CD4-positive, alpha-beta T cell (primary cell): ENCODE data around the gene ZC3H8. TPM values are rescaled to one million over a fixed set of nuclear protein-coding genes. Genes with fewer than 3 reads are reported as not detected.
"Not testable (repeated sequence)": the region's sequence is repeated elsewhere in the genome, so short reads cannot be mapped to it uniquely, and the experiment has no call there.

Experiments
- ATAC-seq: fragments of 200-7000 bp; cut with Tn5 transposase; one replicate; pipeline ENCODE4 v1.10.0; 2022; ENCODE audit warnings: mild to moderate bottlenecking; ENCODE audit not compliant: poor library complexity
- CTCF ChIA-PET: fragments of 350-600 bp; sonication (Branson Sonifier 250); formaldehyde crosslinking; loops from one replicate; lab custom pipeline; 2021; ENCODE audit warnings: antibody characterized with exemption, inconsistent platforms; lab: Charles Lee
- POLR2A ChIA-PET: fragments of 350-600 bp; sonication (Branson Sonifier 250); formaldehyde crosslinking; loops from one replicate; lab custom pipeline; 2021; ENCODE audit warnings: antibody characterized with exemption, inconsistent platforms; lab: Charles Lee
- DNase-seq, 14 experiments: peaks; one replicate each; pipeline ENCODE4 v3.0.0-alpha.2; 2013 to 2020; ENCODE audit warnings: mixed read lengths in 2 of 14
- H3K27ac ChIP-seq, 2 donors: one replicate each; pipeline versions ENCODE4 v1.5.1 to v1.7.0; 2013; ENCODE audit warnings: low read length in 2 of 2, low read depth in 1 of 2, mild to moderate bottlenecking in 1 of 2
- H3K27me3 ChIP-seq, 2 experiments: 1 replicate in 1 of 2; 2 replicates in 1 of 2; pipeline versions ENCODE4 v1.6.1 to v1.7.0; 2013; ENCODE audit warnings: low read length in 2 of 2, control low read depth in 1 of 2, mild to moderate bottlenecking in 1 of 2, moderate library complexity in 1 of 2; ENCODE audit not compliant: insufficient read depth in 2 of 2, control insufficient read depth in 1 of 2
- H3K36me3 ChIP-seq: one replicate; pipeline ENCODE4 v1.6.1; 2013; ENCODE audit warnings: low read length, control low read depth; ENCODE audit not compliant: insufficient read depth
- H3K4me1 ChIP-seq: one replicate; pipeline ENCODE4 v1.6.1; 2013; ENCODE audit warnings: low read length, control low read depth; ENCODE audit not compliant: insufficient read depth
- H3K4me3 ChIP-seq: one replicate; pipeline ENCODE4 v1.5.1; 2013; ENCODE audit warnings: mild to moderate bottlenecking, low read length, moderate library complexity
- H3K9me3 ChIP-seq, 2 experiments: 1 replicate in 1 of 2; 2 replicates in 1 of 2; pipeline versions ENCODE4 v1.6.1 to v1.7.0; 2013; ENCODE audit warnings: low read length in 2 of 2, mild to moderate bottlenecking in 2 of 2, control low read depth in 1 of 2, moderate library complexity in 1 of 2; ENCODE audit not compliant: control insufficient read depth in 1 of 2, insufficient read depth in 1 of 2
- H3K27ac Mint-ChIP-seq: one replicate; pipeline ENCODE4 v1.8.0; 2020; ENCODE audit warnings: mixed read lengths
- H3K27me3 Mint-ChIP-seq: one replicate; pipeline ENCODE4 v1.8.0; 2021; ENCODE audit warnings: mixed read lengths
- H3K36me3 Mint-ChIP-seq: one replicate; pipeline ENCODE4 v1.8.0; 2021; ENCODE audit warnings: low read depth, mixed read lengths
- H3K4me1 Mint-ChIP-seq: one replicate; pipeline ENCODE4 v1.8.0; 2021; ENCODE audit warnings: low read depth, mixed read lengths
- H3K4me3 Mint-ChIP-seq: one replicate; pipeline ENCODE4 v1.8.0; 2020; ENCODE audit warnings: mild to moderate bottlenecking, mixed read lengths
- H3K9me3 Mint-ChIP-seq: one replicate; pipeline ENCODE4 v1.8.0; 2020; ENCODE audit warnings: mixed read lengths
- CTCF ChIP-seq: fragments of 200-600 bp; IDR thresholded peaks from one replicate; pipeline ENCODE4 v1.8.0; 2022; ENCODE audit warnings: antibody characterized with exemption, mild to moderate bottlenecking
- intact Hi-C, 2 experiments: fragments of 100-400 bp; cut with DNase I in 1 of 2; cut with micrococcal nuclease in 1 of 2; formaldehyde crosslinking; loops; one replicate each; pipeline versions ENCODE4 v1.15.1 to v1.9.0; 2023 to 2025; cut with DNase I, micrococcal nuclease
- total RNA-seq, 174 experiments: library from RNA in 2 of 174; stranded (reverse) in 2 of 174; gene quantifications; one replicate each; pipeline ENCODE4 v1.2.3 and lab custom pipeline; 2021 to 2026

ZC3H8 gene
- total RNA-seq, 2 experiments from 2014 or later, result 10.2 to 16.2 TPM

DNA sequence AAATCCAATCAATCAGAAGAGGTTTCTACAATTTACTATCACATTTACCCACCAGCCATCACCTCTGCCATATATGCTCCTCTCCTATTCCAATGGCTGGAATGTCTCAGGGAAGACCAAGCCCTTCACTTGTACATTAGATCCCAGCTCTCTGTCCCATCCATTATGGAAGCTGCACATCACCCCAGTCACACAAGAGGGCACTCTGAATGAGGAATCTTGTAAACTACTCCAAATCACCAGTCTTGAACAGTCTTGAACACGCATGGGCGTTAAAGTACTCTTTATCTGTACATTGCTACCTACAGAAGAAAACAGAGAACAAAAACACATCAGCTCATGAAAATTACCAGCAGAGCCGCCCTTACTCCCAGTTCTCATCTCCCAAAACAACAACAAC, 38.7 kb downstream of the ZC3H8 start:
- H3K36me3 ChIP-seq, result peaks cover 35% of the 10 kb centered on the region
- Mint-ChIP-seq H3K4me1 (peaks cover 3% of the 10 kb centered on the region), H3K27me3 (no peaks in the 10 kb centered on the region), H3K36me3 (peaks cover 29% of the 10 kb centered on the region), H3K9me3 (no peaks in the 10 kb centered on the region), H3K4me3 (no peak overlapping the region), H3K27ac (no peak overlapping the region)
- H3K27me3 ChIP-seq, result no peaks in the 10 kb centered on the region
- intact Hi-C loops, result no loop called here
- ATAC-seq (no peak), DNase-seq (no peak)
- no peak overlapping the region for H3K27ac ChIP-seq
- ChIA-PET POLR2A (no interaction called here), CTCF (interaction anchor here (0.9 kb wide), 1 partner anchor 34 kb away, joined by 3 read pairs; no protein-coding TSS in a partner anchor)
- no peak for TF ChIP-seq CTCF
- no peak overlapping the region for H3K4me3 ChIP-seq
- no peaks in the 10 kb centered on the region for H3K4me1 ChIP-seq
- peaks cover 5 to 9% of the 10 kb centered on the region in 2 experiments for H3K9me3 ChIP-seq

DNA sequence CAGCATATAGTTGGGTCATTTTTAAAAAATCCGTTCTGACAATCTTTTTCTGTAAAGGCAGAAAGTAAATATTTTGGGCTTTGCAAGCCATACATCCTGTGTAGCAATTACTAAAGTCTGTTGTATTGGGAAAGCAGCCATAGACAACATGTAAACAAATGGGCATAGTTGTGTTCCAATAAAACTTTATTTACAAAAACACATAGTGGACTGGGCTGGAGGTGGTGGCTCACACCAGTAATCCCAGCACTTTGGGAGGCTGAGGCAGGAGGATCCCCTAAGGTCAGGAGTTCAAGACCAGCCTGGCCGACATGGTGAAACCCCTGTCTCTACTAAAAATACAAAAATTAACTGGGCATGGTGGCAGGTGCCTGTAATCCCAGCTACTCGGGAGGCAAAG, 46.9 kb downstream of the ZC3H8 start:
- H3K36me3 Mint-ChIP-seq, result peaks cover 31% of the 10 kb centered on the region
- CTCF ChIA-PET, POLR2A ChIA-PET: not testable (repeated sequence)

GRCh38 chr2:112204411-112204810, 50.4 kb downstream of the ZC3H8 start:
- Mint-ChIP-seq H3K36me3 (peaks cover 42% of the 10 kb centered on the region), H3K4me1 (peaks cover 6% of the 10 kb centered on the region), H3K9me3 (peaks cover 8% of the 10 kb centered on the region), H3K27ac (no peak overlapping the region), H3K27me3 (no peaks in the 10 kb centered on the region), H3K4me3 (no peak overlapping the region)
- no peaks in the 10 kb centered on the region for H3K4me1 ChIP-seq
- H3K27me3 ChIP-seq, result no peaks in the 10 kb centered on the region
- DNase-seq (no peak), ATAC-seq (peak; percentile 48)
- no peak for TF ChIP-seq CTCF
- ChIA-PET CTCF (interaction anchor here (1.2 kb wide), 1 partner anchor 22 kb away, joined by 5 read pairs; no protein-coding TSS in a partner anchor), POLR2A (interaction anchor here (0.7 to 3.4 kb wide), 2 partner anchors 12 to 22 kb away, joined by 3 to 15 read pairs; no protein-coding TSS in a partner anchor)
- peaks cover 0 to 14% of the 10 kb centered on the region in 2 experiments for H3K9me3 ChIP-seq
- H3K36me3 ChIP-seq, result peaks cover 11% of the 10 kb centered on the region
- no peak overlapping the region for H3K27ac ChIP-seq
- H3K4me3 ChIP-seq, result no peak overlapping the region
- intact Hi-C loops, result no loop called here

More for the DNA sequence above, 46.9 kb downstream of the ZC3H8 start:
- H3K27me3 ChIP-seq, H3K9me3 ChIP-seq, H3K4me3 ChIP-seq, H3K4me3 Mint-ChIP-seq, H3K27ac ChIP-seq, H3K27me3 Mint-ChIP-seq, H3K9me3 Mint-ChIP-seq, DNase-seq, H3K4me1 ChIP-seq, H3K27ac Mint-ChIP-seq, intact Hi-C loops, H3K4me1 Mint-ChIP-seq, ATAC-seq: not testable (repeated sequence)
- H3K36me3 ChIP-seq, result peaks cover 14% of the 10 kb centered on the region
